ENCODE data around the gene CCDC157. TPM values are rescaled to one million over a fixed set of nuclear protein-coding genes. Genes with fewer than 3 reads are reported as not detected.

The CCDC157 gene
- total RNA-seq, 1 experiment from 2014 or later: 4.9 TPM

DNA sequence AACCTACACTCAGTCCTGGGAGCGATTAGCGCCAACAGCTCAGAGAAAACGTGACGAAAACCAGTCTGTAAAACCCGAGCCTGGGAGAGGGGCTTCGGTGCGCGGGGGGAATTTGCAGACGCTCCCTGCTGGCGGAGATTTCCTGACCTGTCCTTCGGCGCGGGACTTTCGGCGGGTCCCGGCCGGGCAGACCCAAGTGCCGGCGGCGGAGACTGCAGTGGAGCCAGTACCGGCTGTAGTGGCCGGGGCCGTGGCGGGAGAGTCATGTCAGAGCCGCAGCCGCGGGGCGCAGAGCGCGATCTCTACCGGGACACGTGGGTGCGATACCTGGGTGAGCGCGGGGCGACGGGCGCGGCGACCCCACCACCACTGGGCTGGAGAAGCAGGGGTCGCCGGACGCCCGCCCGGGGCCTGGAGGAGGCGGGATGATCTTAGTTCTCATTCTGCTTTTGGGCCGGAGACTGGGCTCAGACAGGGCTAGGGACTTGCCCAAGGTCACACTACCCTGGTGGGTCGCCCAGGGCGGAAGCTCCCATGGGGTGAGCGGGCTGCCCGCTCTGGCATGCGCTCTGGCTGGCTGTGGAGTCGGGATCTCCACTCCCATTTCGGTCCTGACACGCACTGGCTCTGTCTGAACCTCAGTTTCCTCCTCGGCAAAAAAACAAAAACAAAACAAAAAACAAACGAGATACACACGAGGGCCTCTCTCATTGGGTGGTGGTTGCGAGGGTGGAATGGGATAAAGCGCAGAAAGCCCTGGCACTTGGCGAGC lies 69.0 kb downstream of the CCDC157 start, which contains the start of gene MTFP1:
MTFP1 (plus strand) TSS at position 153 of the 772 bp plus-strand sequence; CDS start at position 265, 112 bp downstream.
- H3K27ac Mint-ChIP-seq (ENCODE audit: unreplicated experiment): peak within 1 kb of the TSS; percentile 82
- ChIA-PET POLR2A (interaction anchor here (0.5 kb wide), 1 partner anchor 53 kb away, joined by 3 read pairs; no protein-coding TSS in a partner anchor), CTCF (interaction anchor here (0.6 to 4.3 kb wide), 5 partner anchors 25 to 138 kb away, joined by 3 to 29 read pairs (median 3); partner anchors contain the start of gene SEC14L2)
- H3K4me1 Mint-ChIP-seq (ENCODE audit: low read depth, unreplicated experiment): peaks cover 27% of the 10 kb centered on the region
- Histone ChIP-seq H3K36me3 (ENCODE audit: control insufficient read depth, insufficient read depth, low read length) (no peaks in the 10 kb centered on the region; the same call in 1 of the 2 replicates), H3K9me3 (no peaks in the 10 kb centered on the region), H3K4me3 (ENCODE audit: low read depth, low read length) (peak within 1 kb of the TSS; percentile 62), H3K27me3 (replicated peaks; ENCODE audit: control insufficient read depth, insufficient read depth, low read length) (no peaks in the 10 kb centered on the region), H3K4me1 (peaks cover 27% of the 10 kb centered on the region)
- BruUV-seq (replicated peaks): TSS peak; percentile 13
- intact Hi-C loops (cut with micrococcal nuclease; ENCODE audit: unreplicated experiment): no loop called here
- H3K9me3 Mint-ChIP-seq (ENCODE audit: unreplicated experiment): no peaks in the 10 kb centered on the region
- no peaks in the 10 kb centered on the region for H3K27me3 Mint-ChIP-seq (ENCODE audit: insufficient read depth, unreplicated experiment)
- DNase-seq: peak; percentile 80
- TF ChIP-seq, protein P1, sequence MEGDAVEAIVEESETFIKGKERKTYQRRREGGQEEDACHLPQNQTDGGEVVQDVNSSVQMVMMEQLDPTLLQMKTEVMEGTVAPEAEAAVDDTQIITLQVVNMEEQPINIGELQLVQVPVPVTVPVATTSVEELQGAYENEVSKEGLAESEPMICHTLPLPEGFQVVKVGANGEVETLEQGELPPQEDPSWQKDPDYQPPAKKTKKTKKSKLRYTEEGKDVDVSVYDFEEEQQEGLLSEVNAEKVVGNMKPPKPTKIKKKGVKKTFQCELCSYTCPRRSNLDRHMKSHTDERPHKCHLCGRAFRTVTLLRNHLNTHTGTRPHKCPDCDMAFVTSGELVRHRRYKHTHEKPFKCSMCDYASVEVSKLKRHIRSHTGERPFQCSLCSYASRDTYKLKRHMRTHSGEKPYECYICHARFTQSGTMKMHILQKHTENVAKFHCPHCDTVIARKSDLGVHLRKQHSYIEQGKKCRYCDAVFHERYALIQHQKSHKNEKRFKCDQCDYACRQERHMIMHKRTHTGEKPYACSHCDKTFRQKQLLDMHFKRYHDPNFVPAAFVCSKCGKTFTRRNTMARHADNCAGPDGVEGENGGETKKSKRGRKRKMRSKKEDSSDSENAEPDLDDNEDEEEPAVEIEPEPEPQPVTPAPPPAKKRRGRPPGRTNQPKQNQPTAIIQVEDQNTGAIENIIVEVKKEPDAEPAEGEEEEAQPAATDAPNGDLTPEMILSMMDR (IDR thresholded peaks at IDR 0.05; ENCODE audit: insufficient read depth in 1 of 2, low read depth in 1 of 2, low read length in 1 of 2, severe bottlenecking in 1 of 2, unreplicated experiment in 1 of 2): peak in 1 of 2 experiments; percentile 13
- peaks cover 16% of the 10 kb centered on the region for H3K36me3 Mint-ChIP-seq (ENCODE audit: insufficient read depth, unreplicated experiment)
- peak within 1 kb of the TSS; percentile 85 for H3K4me3 Mint-ChIP-seq (ENCODE audit: unreplicated experiment)

Other genes with a start within 250 kb of the CCDC157 start
- 8.0 and 9.7 TPM in 2 replicates for gene LIF, start 110.2 kb upstream of the CCDC157 start, total RNA-seq (2022)
- not detected in 2 replicates for gene OSM, start 90.2 kb upstream of the CCDC157 start, total RNA-seq (2022)
- 6.3 and 7.4 TPM in 2 replicates for gene CASTOR1, start 67.5 kb upstream of the CCDC157 start, total RNA-seq (2022)
- 11.1 and 12.2 TPM in 2 replicates for gene TBC1D10A, start 30.1 kb upstream of the CCDC157 start, total RNA-seq (2022)
- gene SF3A1, start 113 bp upstream of the CCDC157 start, total RNA-seq (2022): 182 and 188 TPM in 2 replicates
- gene RNF215, start 30.4 kb downstream of the CCDC157 start, total RNA-seq (2022): 12.8 and 14.2 TPM in 2 replicates
- gene SEC14L2, start 40.0 kb downstream of the CCDC157 start, total RNA-seq (2022): 9.4 and 11.0 TPM in 2 replicates
- gene MTFP1, start 68.8 kb downstream of the CCDC157 start, total RNA-seq (2022): 20.6 and 23.0 TPM in 2 replicates
- gene SEC14L3, start 115.0 kb downstream of the CCDC157 start, total RNA-seq (2022): not detected in 2 replicates
- not detected in 2 replicates for gene SEC14L4, start 148.7 kb downstream of the CCDC157 start, total RNA-seq (2022)
- 0.14 TPM in 1 of 2 replicates, not detected in the other for gene SEC14L6, start 189.7 kb downstream of the CCDC157 start, total RNA-seq (2022)
- 8.9 and 14.2 TPM in 2 replicates for gene GAL3ST1, start 217.7 kb downstream of the CCDC157 start, total RNA-seq (2022)
- gene PES1, start 234.9 kb downstream of the CCDC157 start, total RNA-seq (2022): 110 and 117 TPM in 2 replicates

Measured in Caco-2 (cell line).